Measurements from ENCODE around the gene GTPBP8. TPM values are rescaled to one million over a fixed set of nuclear protein-coding genes. Genes with fewer than 3 reads are reported as not detected.

Gene GTPBP8
- total and polyA plus RNA-seq, 2 donors = 13.2 to 28.3 TPM

- WGBS = 80% methylated on average over 1 of the region's 1 CpG
- Histone ChIP-seq H3K27ac (ENCODE audit: low read depth in 1 of 2, low read length in 1 of 2) (no peak overlapping the region), H3K9me3 (ENCODE audit: control insufficient read depth in 2 of 2, insufficient read depth in 1 of 2, low read length in 1 of 2) (no peaks in the 10 kb centered on the region), H3K4me3 (ENCODE audit: low read length in 2 of 2) (no peak overlapping the region), H3K27me3 (ENCODE audit: control insufficient read depth in 2 of 2, insufficient read depth in 1 of 2, low read length in 1 of 2) (no peaks in the 10 kb centered on the region), H3K4me1 (ENCODE audit: control insufficient read depth in 2 of 2, insufficient read depth in 2 of 2, low read length in 2 of 2) (peaks cover 13 to 29% of the 10 kb centered on the region in 2 donors), H3K36me3 (ENCODE audit: control insufficient read depth in 2 of 2, insufficient read depth in 2 of 2, low read length in 1 of 2) (no peaks in the 10 kb centered on the region)
- no peak for DNase-seq (ENCODE audit: low read depth in 6 of 9, low spot score in 9 of 9)
Measured at GRCh38 chr3:112980080-112980479, 10.7 kb upstream of the GTPBP8 start.

GRCh38 chr3:112982710-112983109 lies 8.1 kb upstream of the GTPBP8 start:
- Histone ChIP-seq H3K4me3 (ENCODE audit: low read length in 2 of 2) (no peak overlapping the region), H3K9me3 (ENCODE audit: control insufficient read depth in 2 of 2, insufficient read depth in 1 of 2, low read length in 1 of 2) (no peaks in the 10 kb centered on the region), H3K4me1 (ENCODE audit: control insufficient read depth in 2 of 2, insufficient read depth in 2 of 2, low read length in 2 of 2) (peaks cover 10 to 14% of the 10 kb centered on the region in 2 donors), H3K36me3 (ENCODE audit: control insufficient read depth in 2 of 2, insufficient read depth in 2 of 2, low read length in 1 of 2) (no peaks in the 10 kb centered on the region), H3K27ac (ENCODE audit: low read depth in 1 of 2, low read length in 1 of 2) (no peak overlapping the region), H3K27me3 (ENCODE audit: control insufficient read depth in 2 of 2, insufficient read depth in 1 of 2, low read length in 1 of 2) (no peaks in the 10 kb centered on the region)
- WGBS = 3% methylated on average over 1 of the region's 1 CpG
- no peak for DNase-seq (ENCODE audit: low read depth in 6 of 9, low spot score in 9 of 9)

GRCh38 chr3:112984485-112984884 lies 6.3 kb upstream of the GTPBP8 start:
- Histone ChIP-seq H3K4me3 (ENCODE audit: low read length in 2 of 2) (no peak overlapping the region), H3K36me3 (ENCODE audit: control insufficient read depth in 2 of 2, insufficient read depth in 2 of 2, low read length in 1 of 2) (no peaks in the 10 kb centered on the region), H3K27me3 (ENCODE audit: control insufficient read depth in 2 of 2, insufficient read depth in 1 of 2, low read length in 1 of 2) (no peaks in the 10 kb centered on the region), H3K4me1 (ENCODE audit: control insufficient read depth in 2 of 2, insufficient read depth in 2 of 2, low read length in 2 of 2) (peaks cover 10 to 14% of the 10 kb centered on the region in 2 donors), H3K9me3 (ENCODE audit: control insufficient read depth in 2 of 2, insufficient read depth in 1 of 2, low read length in 1 of 2) (no peaks in the 10 kb centered on the region), H3K27ac (ENCODE audit: low read depth in 1 of 2, low read length in 1 of 2) (peak overlapping the region; percentile 10 to 32)
- peak in 5 of 9 donors; percentile 48 to 72 (median 53) for DNase-seq (ENCODE audit: low read depth in 6 of 9, low spot score in 9 of 9)
- 89% methylated on average over 2 of the region's 2 CpGs for WGBS

GRCh38 chr3:112987710-112988334 lies 3.0 kb upstream of the GTPBP8 start:
- Histone ChIP-seq H3K27ac (ENCODE audit: low read depth in 1 of 2, low read length in 1 of 2) (no peak overlapping the region), H3K4me3 (ENCODE audit: low read length in 2 of 2) (no peak overlapping the region), H3K36me3 (ENCODE audit: control insufficient read depth in 2 of 2, insufficient read depth in 2 of 2, low read length in 1 of 2) (no peaks in the 10 kb centered on the region), H3K9me3 (ENCODE audit: control insufficient read depth in 2 of 2, insufficient read depth in 1 of 2, low read length in 1 of 2) (no peaks in the 10 kb centered on the region), H3K4me1 (ENCODE audit: control insufficient read depth in 2 of 2, insufficient read depth in 2 of 2, low read length in 2 of 2) (peaks cover 13 to 20% of the 10 kb centered on the region in 2 donors), H3K27me3 (ENCODE audit: control insufficient read depth in 2 of 2, insufficient read depth in 1 of 2, low read length in 1 of 2) (no peaks in the 10 kb centered on the region)
- 98% methylated on average over 9 of the region's 9 CpGs for WGBS
- DNase-seq (ENCODE audit: low read depth in 6 of 9, low spot score in 9 of 9) = no peak

- Histone ChIP-seq H3K9me3 (ENCODE audit: control insufficient read depth in 2 of 2, insufficient read depth in 1 of 2, low read length in 1 of 2) (no peaks in the 10 kb centered on the region), H3K4me3 (ENCODE audit: low read length in 2 of 2) (no peak overlapping the region), H3K27ac (ENCODE audit: low read depth in 1 of 2, low read length in 1 of 2) (no peak overlapping the region), H3K36me3 (ENCODE audit: control insufficient read depth in 2 of 2, insufficient read depth in 2 of 2, low read length in 1 of 2) (peaks cover 8 to 37% of the 10 kb centered on the region in 2 donors), H3K4me1 (ENCODE audit: control insufficient read depth in 2 of 2, insufficient read depth in 2 of 2, low read length in 2 of 2) (peaks cover 6 to 7% of the 10 kb centered on the region in 2 donors), H3K27me3 (ENCODE audit: control insufficient read depth in 2 of 2, insufficient read depth in 1 of 2, low read length in 1 of 2) (no peaks in the 10 kb centered on the region)
- WGBS = over 99% methylated on average over 4 of the region's 4 CpGs
- DNase-seq (ENCODE audit: low read depth in 6 of 9, low spot score in 9 of 9) = no peak
Measured at GRCh38 chr3:112995800-112996199, 5.0 kb downstream of the GTPBP8 start.

GRCh38 chr3:113000691-113001090 lies 9.9 kb downstream of the GTPBP8 start:
- Histone ChIP-seq H3K27me3 (ENCODE audit: control insufficient read depth in 2 of 2, insufficient read depth in 1 of 2, low read length in 1 of 2) (no peaks in the 10 kb centered on the region), H3K4me1 (ENCODE audit: control insufficient read depth in 2 of 2, insufficient read depth in 2 of 2, low read length in 2 of 2) (peaks cover 8 to 11% of the 10 kb centered on the region in 2 donors), H3K4me3 (ENCODE audit: low read length in 2 of 2) (no peak overlapping the region), H3K9me3 (ENCODE audit: control insufficient read depth in 2 of 2, insufficient read depth in 1 of 2, low read length in 1 of 2) (no peaks in the 10 kb centered on the region), H3K36me3 (ENCODE audit: control insufficient read depth in 2 of 2, insufficient read depth in 2 of 2, low read length in 1 of 2) (peaks cover 28 to 74% of the 10 kb centered on the region in 2 donors), H3K27ac (ENCODE audit: low read depth in 1 of 2, low read length in 1 of 2) (no peak overlapping the region)
- 78% methylated on average over 4 of the region's 4 CpGs for WGBS
- DNase-seq (ENCODE audit: low read depth in 6 of 9, low spot score in 9 of 9) = no peak

- no peak overlapping the region for H3K4me3 ChIP-seq (ENCODE audit: low read length in 2 of 2)
- H3K36me3 ChIP-seq (ENCODE audit: control insufficient read depth in 2 of 2, insufficient read depth in 2 of 2, low read length in 1 of 2) = peaks cover 28 to 74% of the 10 kb centered on the region in 2 donors
- peaks cover 15 to 17% of the 10 kb centered on the region in 2 donors for H3K4me1 ChIP-seq (ENCODE audit: control insufficient read depth in 2 of 2, insufficient read depth in 2 of 2, low read length in 2 of 2)
- H3K27me3 ChIP-seq (ENCODE audit: control insufficient read depth in 2 of 2, insufficient read depth in 1 of 2, low read length in 1 of 2) = no peaks in the 10 kb centered on the region
- H3K27ac ChIP-seq (ENCODE audit: low read depth in 1 of 2, low read length in 1 of 2) = no peak overlapping the region
- DNase-seq (ENCODE audit: low read depth in 6 of 9, low spot score in 9 of 9) = no peak
- no peaks in the 10 kb centered on the region for H3K9me3 ChIP-seq (ENCODE audit: control insufficient read depth in 2 of 2, insufficient read depth in 1 of 2, low read length in 1 of 2)
Measured at GRCh38 chr3:113002037-113002436, 11.3 kb downstream of the GTPBP8 start.

GRCh38 chr3:113002679-113003078 lies 11.9 kb downstream of the GTPBP8 start:
- Histone ChIP-seq H3K9me3 (ENCODE audit: control insufficient read depth in 2 of 2, insufficient read depth in 1 of 2, low read length in 1 of 2) (no peaks in the 10 kb centered on the region), H3K36me3 (ENCODE audit: control insufficient read depth in 2 of 2, insufficient read depth in 2 of 2, low read length in 1 of 2) (peaks cover 31 to 78% of the 10 kb centered on the region in 2 donors), H3K4me1 (ENCODE audit: control insufficient read depth in 2 of 2, insufficient read depth in 2 of 2, low read length in 2 of 2) (peaks cover 15 to 17% of the 10 kb centered on the region in 2 donors), H3K27me3 (ENCODE audit: control insufficient read depth in 2 of 2, insufficient read depth in 1 of 2, low read length in 1 of 2) (no peaks in the 10 kb centered on the region), H3K27ac (ENCODE audit: low read depth in 1 of 2, low read length in 1 of 2) (peak overlapping the region in 1 of 2 donors; percentile 48), H3K4me3 (ENCODE audit: low read length in 2 of 2) (no peak overlapping the region)
- peak in 2 of 9 donors; percentile 37 to 59 for DNase-seq (ENCODE audit: low read depth in 6 of 9, low spot score in 9 of 9)

GRCh38 chr3:113005611-113006010 lies 14.8 kb downstream of the GTPBP8 start:
- WGBS = 28% methylated on average over 7 of the region's 7 CpGs
- Histone ChIP-seq H3K4me1 (ENCODE audit: control insufficient read depth in 2 of 2, insufficient read depth in 2 of 2, low read length in 2 of 2) (peaks cover 17 to 21% of the 10 kb centered on the region in 2 donors), H3K27me3 (ENCODE audit: control insufficient read depth in 2 of 2, insufficient read depth in 1 of 2, low read length in 1 of 2) (no peaks in the 10 kb centered on the region), H3K9me3 (ENCODE audit: control insufficient read depth in 2 of 2, insufficient read depth in 1 of 2, low read length in 1 of 2) (no peaks in the 10 kb centered on the region), H3K27ac (ENCODE audit: low read depth in 1 of 2, low read length in 1 of 2) (peak overlapping the region in 1 of 2 donors; percentile 70), H3K4me3 (ENCODE audit: low read length in 2 of 2) (no peak overlapping the region), H3K36me3 (ENCODE audit: control insufficient read depth in 2 of 2, insufficient read depth in 2 of 2, low read length in 1 of 2) (peaks cover 23 to 76% of the 10 kb centered on the region in 2 donors)
- DNase-seq (ENCODE audit: low read depth in 6 of 9, low spot score in 9 of 9) = peak in 6 of 9 donors; percentile 68 to 90 (median 72)

Measured in thymus (tissue), 11 donors.